Measurements from ENCODE around the gene HMGXB3.

HMGXB3 gene

GRCh38 chr5:150053713-150054392, 53.3 kb downstream of the HMGXB3 start:
- no peak for TF ChIP-seq CTCF (IDR thresholded peaks at IDR 0.05; ENCODE audit: extremely low read depth, insufficient read depth, missing control alignments)
- in situ Hi-C loops (cut with MboI; ENCODE audit: low pct_unique_long_range_greater_than_20kb, low sequenced_read_pairs, unreplicated experiment) = no loop called here
- DNase-seq (ENCODE audit: low spot score) = no peak

GRCh38 chr5:150054569-150054968, 54.0 kb downstream of the HMGXB3 start:
- no peak for DNase-seq (ENCODE audit: low spot score)
- no peak for TF ChIP-seq CTCF (IDR thresholded peaks at IDR 0.05; ENCODE audit: extremely low read depth, insufficient read depth, missing control alignments)

GRCh38 chr5:150055326-150056074, 55.0 kb downstream of the HMGXB3 start:
- no peak for DNase-seq (ENCODE audit: low spot score)
- no peak for TF ChIP-seq CTCF (IDR thresholded peaks at IDR 0.05; ENCODE audit: extremely low read depth, insufficient read depth, missing control alignments)
- in situ Hi-C loops (cut with MboI; ENCODE audit: low pct_unique_long_range_greater_than_20kb, low sequenced_read_pairs, unreplicated experiment) = no loop called here

More at GRCh38 chr5:150054569-150054968, 54.0 kb downstream of the HMGXB3 start:
- in situ Hi-C loops (cut with MboI; ENCODE audit: low pct_unique_long_range_greater_than_20kb, low sequenced_read_pairs, unreplicated experiment) = no loop called here

GRCh38 chr5:150056075-150056443, 55.5 kb downstream of the HMGXB3 start:
- in situ Hi-C loops (cut with MboI; ENCODE audit: low pct_unique_long_range_greater_than_20kb, low sequenced_read_pairs, unreplicated experiment) = no loop called here
- no peak for TF ChIP-seq CTCF (IDR thresholded peaks at IDR 0.05; ENCODE audit: extremely low read depth, insufficient read depth, missing control alignments)
- DNase-seq (ENCODE audit: low spot score) = no peak

GRCh38 chr5:150057052-150057451, 56.5 kb downstream of the HMGXB3 start:
- in situ Hi-C loops (cut with MboI; ENCODE audit: low pct_unique_long_range_greater_than_20kb, low sequenced_read_pairs, unreplicated experiment) = no loop called here

GRCh38 chr5:150057511-150057910, 57.0 kb downstream of the HMGXB3 start:
- TF ChIP-seq CTCF (IDR thresholded peaks at IDR 0.05; ENCODE audit: extremely low read depth, insufficient read depth, missing control alignments) = no peak
- in situ Hi-C loops (cut with MboI; ENCODE audit: low pct_unique_long_range_greater_than_20kb, low sequenced_read_pairs, unreplicated experiment) = no loop called here

More at GRCh38 chr5:150057052-150057451, 56.5 kb downstream of the HMGXB3 start:
- no peak for DNase-seq (ENCODE audit: low spot score)
- no peak for TF ChIP-seq CTCF (IDR thresholded peaks at IDR 0.05; ENCODE audit: extremely low read depth, insufficient read depth, missing control alignments)

More at GRCh38 chr5:150057511-150057910, 57.0 kb downstream of the HMGXB3 start:
- DNase-seq (ENCODE audit: low spot score) = no peak
